Activated gamma-delta T cell (primary cell): ENCODE data around the gene ZP2.
"Not testable (repeated sequence)": the region's sequence is repeated elsewhere in the genome, so short reads cannot be mapped to it uniquely, and the experiment has no call there.

Source experiments
- DNase-seq: peaks from one replicate; lab custom pipeline; 2025; lab: John Stamatoyannopoulos, UW
- total RNA-seq, 2 donors: gene quantifications; one replicate each; lab custom pipeline; 2026; lab: John Stamatoyannopoulos, UW

The ZP2 gene
- total RNA-seq: 0 to 0.10 reads per million in 2 donors

DNA sequence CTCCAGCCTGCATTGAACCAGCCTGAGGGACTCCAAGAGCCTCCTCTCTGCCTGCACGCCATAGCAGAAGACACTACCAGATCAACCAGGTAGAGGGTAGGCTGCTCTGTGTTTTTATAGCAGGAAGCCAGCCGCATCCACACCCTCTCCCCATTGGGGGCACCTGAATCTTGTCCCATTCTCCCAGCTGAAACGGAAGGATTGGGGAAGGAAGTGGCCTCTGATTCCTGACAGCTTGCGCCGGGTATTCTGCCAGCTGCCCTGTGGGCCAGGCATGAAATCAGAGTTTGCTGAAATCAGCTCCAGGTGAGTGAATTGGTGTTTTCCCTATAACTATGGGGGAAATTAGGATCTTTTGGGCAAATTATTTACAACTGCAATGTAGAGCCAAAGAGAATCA is at the start of gene ZP2:
Gene ZP2 (minus strand): TSS at position 89 of the 400 bp plus-strand sequence. CDS start 27 bp downstream, at position 62.
- no peak for DNase-seq

GRCh38 chr16:21257284-21257683 is 45.9 kb upstream of the ZP2 start:
- no peak for DNase-seq

GRCh38 chr16:21256636-21257035 is 45.3 kb upstream of the ZP2 start:
- no peak for DNase-seq

- no peak for DNase-seq
Measured at GRCh38 chr16:21253470-21253869, 42.1 kb upstream of the ZP2 start.

- DNase-seq: no peak
Measured at GRCh38 chr16:21250072-21250923, 38.9 kb upstream of the ZP2 start.

DNA sequence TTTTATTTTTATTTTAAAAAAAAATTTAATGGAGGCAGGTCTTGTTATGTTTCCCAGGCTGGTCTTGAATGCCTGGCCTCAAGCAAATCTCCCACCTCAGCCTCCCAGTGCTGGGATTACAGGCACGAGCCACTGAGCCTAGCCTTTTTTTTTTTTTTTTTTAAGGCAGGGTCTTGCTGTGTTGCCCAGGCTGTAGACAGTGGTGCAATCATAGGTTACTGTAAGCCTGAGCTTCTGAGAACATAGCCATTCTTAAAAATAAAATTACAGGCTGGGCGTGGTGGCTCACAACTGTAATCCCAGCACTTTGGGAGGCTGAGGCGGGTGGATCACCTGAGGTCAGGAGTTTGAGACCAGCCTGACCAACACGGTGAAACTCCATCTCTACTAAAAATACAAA is 36.8 kb upstream of the ZP2 start:
- DNase-seq: not testable (repeated sequence)

GRCh38 chr16:21244518-21245215 is 33.3 kb upstream of the ZP2 start:
- DNase-seq: no peak

GRCh38 chr16:21242756-21243155 is 31.4 kb upstream of the ZP2 start:
- no peak for DNase-seq

- DNase-seq: no peak
Measured at GRCh38 chr16:21239646-21240045, 28.3 kb upstream of the ZP2 start.

DNA sequence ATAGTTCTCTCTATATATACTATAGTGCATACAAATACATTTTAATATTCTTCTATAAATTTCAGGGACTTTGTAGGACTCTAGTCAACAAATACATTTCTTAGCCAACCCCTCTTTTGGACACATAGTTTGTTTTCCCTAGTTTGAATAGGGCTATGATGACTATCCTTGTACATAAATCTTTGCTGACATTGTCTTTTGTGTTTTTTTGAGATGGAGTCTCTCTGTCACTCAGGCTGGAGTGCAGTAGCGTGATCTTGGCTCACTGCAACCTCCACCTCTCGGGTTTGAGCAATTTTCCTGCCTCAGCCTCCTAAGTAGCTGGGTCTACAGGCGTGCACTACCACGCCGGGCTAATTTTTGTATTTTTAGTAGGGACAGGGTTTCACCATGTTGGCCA is 25.5 kb upstream of the ZP2 start:
- DNase-seq: no peak

- DNase-seq: no peak
Measured at GRCh38 chr16:21235199-21235585, 23.8 kb upstream of the ZP2 start.

GRCh38 chr16:21233521-21234150 is 22.3 kb upstream of the ZP2 start, which contains the start of gene ANKS4B:
Gene ANKS4B (plus strand): TSS chr16:21233699. CDS start chr16:21233738, 39 bp downstream.
- DNase-seq: no peak

- DNase-seq: no peak
Measured at GRCh38 chr16:21233045-21233520, 21.7 kb upstream of the ZP2 start.

- no peak for DNase-seq
Measured at GRCh38 chr16:21228361-21228872, 17.0 kb upstream of the ZP2 start.

- no peak for DNase-seq
Measured at GRCh38 chr16:21227866-21228265, 16.5 kb upstream of the ZP2 start.

DNA sequence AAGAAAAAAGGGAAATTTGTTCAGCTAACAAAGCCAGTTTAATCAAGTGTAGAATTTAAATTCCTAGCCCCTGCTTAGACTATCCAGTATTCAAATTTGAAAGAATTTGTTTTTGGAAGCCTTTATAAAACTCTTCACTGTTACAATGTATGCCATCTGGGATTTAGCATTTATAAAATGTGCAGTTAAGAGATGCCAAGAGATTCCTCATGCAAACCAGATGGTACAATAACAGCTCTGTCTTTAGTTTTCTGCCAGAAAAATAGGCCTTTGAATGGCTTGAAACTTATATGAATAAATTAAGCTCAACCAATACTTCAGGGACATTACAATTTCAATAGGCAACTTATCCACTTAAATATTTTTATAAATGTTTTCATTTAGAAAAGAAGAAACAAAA is 15.4 kb upstream of the ZP2 start:
- DNase-seq: no peak

DNA sequence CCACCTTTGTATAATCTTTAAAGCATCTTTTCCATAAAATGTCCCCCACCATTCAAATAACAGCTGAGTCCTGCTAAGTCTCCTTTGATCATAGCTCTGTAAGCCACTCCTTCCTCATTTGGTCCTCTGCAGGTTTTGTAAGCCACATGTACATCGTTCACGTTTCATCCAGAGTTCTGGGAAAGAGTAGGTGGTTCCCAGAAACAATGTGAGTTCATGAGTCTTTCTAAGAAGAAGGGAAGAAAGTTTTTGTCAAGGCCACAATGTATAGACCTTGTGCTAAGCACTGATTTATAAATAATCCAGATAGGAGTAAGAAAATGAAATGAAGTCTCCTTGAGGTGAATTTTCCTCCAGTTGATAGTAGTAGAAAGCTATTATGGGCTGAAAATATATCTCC is 13.4 kb upstream of the ZP2 start:
- no peak for DNase-seq

GRCh38 chr16:21223787-21224186 is 12.4 kb upstream of the ZP2 start:
- DNase-seq: no peak

- DNase-seq: no peak
Measured at GRCh38 chr16:21222495-21223337, 11.3 kb upstream of the ZP2 start.

DNA sequence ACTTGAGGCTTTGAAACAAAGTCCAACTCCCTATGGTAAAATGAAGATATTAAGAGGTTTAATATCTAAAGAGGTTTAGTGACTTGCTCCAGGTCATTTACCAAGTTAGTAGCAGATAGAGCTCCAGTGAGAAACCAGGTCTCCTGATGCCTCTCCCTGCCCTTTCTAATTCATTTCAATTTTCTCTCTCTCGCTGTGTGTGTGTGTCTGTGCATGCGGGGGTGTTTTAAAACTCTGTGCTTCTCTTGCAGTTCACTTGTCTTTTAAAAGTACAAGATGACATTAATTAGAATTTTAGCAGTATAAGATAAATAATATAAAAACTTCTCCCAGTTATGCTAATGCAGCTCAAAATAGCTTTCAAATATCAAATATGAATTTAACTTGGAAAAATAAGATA is 8.2 kb upstream of the ZP2 start:
- no peak for DNase-seq

GRCh38 chr16:21218153-21218552 is 6.8 kb upstream of the ZP2 start:
- no peak for DNase-seq
